Ascending aorta (tissue), 2 donors: ENCODE measurements around the gene FBP1. TPM values are rescaled to one million over a fixed set of nuclear protein-coding genes. Genes with fewer than 3 reads are reported as not detected.
A peak's percentile ranks its signal among the peaks of the same experiment; 100 is the strongest.

Source experiments
- DNase-seq, 2 donors: peaks; one replicate each; pipeline ENCODE4 v3.0.0-alpha.2; 2019; ENCODE audit warnings: low spot score in 2 of 2
- H3K27ac ChIP-seq, 2 donors: fragments of 200-600 bp; sonication (generic); one replicate each; pipeline ENCODE4 v1.5.1; 2016 to 2017; ENCODE audit warnings: mild to moderate bottlenecking in 1 of 2
- H3K27me3 ChIP-seq: fragments of 200-600 bp; sonication (generic); one replicate; pipeline ENCODE4 v1.5.1; 2017
- H3K36me3 ChIP-seq, 2 donors: fragments of 200-600 bp; sonication (generic); one replicate each; pipeline ENCODE4 v1.5.1; 2016
- H3K4me1 ChIP-seq, 2 donors: fragments of 200-600 bp; sonication (generic); one replicate each; pipeline ENCODE4 v1.5.1; 2016 to 2017; ENCODE audit warnings: mild to moderate bottlenecking in 1 of 2
- H3K4me3 ChIP-seq, 2 donors: fragments of 200-600 bp; sonication (generic); one replicate each; pipeline ENCODE4 v1.5.1; 2016 to 2017; ENCODE audit warnings: mild to moderate bottlenecking in 1 of 2
- H3K9me3 ChIP-seq, 2 donors: fragments of 200-600 bp; sonication (generic); one replicate each; pipeline ENCODE4 v1.5.1; 2016
- intact Hi-C: fragments of 100-400 bp; cut with DNase I; formaldehyde crosslinking; loops from one replicate; pipeline ENCODE4 v1.15.1; 2023
- total RNA-seq: library from RNA; depleted of rRNA; stranded (reverse); fragments of >200 nt; gene quantifications from one replicate; pipeline ENCODE4 v1.1.0, GENCODE V29; 2016
- TF ChIP-seq, protein P1 (sequence below), 3 experiments: fragments of 200-600 bp in 2 of 3; fragments of 450-650 bp in 1 of 3; sonication (generic) in 2 of 3; IDR thresholded peaks; one replicate each; pipeline ENCODE4 v1.5.1; 2016 to 2019; ENCODE audit warnings: antibody characterized with exemption in 3 of 3, mild to moderate bottlenecking in 1 of 3, moderate library complexity in 1 of 3

FBP1 gene
- total RNA-seq, 1 donor from 2014 or later = 4.8 TPM

DNA sequence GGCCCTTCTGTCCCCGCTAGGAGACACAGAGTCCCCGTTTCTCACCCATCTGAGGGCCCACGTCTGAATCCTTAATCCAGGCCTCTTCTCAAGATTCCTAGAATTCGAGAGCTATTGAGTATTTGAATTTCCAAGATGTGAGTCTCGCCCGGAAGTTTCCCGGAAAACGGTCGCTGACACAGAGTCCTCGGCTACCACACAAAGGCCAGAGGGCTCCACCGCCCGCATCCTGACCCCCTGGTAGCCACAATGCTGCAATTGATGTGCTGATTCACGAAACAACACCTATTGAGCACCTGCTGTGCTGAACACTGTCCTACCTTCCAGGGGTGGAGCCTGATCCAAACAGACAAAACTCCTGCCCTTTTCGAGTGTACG lies 670 bp upstream of the FBP1 start:
- TF ChIP-seq, protein P1, sequence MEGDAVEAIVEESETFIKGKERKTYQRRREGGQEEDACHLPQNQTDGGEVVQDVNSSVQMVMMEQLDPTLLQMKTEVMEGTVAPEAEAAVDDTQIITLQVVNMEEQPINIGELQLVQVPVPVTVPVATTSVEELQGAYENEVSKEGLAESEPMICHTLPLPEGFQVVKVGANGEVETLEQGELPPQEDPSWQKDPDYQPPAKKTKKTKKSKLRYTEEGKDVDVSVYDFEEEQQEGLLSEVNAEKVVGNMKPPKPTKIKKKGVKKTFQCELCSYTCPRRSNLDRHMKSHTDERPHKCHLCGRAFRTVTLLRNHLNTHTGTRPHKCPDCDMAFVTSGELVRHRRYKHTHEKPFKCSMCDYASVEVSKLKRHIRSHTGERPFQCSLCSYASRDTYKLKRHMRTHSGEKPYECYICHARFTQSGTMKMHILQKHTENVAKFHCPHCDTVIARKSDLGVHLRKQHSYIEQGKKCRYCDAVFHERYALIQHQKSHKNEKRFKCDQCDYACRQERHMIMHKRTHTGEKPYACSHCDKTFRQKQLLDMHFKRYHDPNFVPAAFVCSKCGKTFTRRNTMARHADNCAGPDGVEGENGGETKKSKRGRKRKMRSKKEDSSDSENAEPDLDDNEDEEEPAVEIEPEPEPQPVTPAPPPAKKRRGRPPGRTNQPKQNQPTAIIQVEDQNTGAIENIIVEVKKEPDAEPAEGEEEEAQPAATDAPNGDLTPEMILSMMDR (IDR thresholded peaks at IDR 0.05) = no peak
- H3K27ac ChIP-seq = peak overlapping the region in 1 of 2 donors; percentile 35
- intact Hi-C loops = no loop called here
- H3K9me3 ChIP-seq = no peaks in the 10 kb centered on the region
- no peaks in the 10 kb centered on the region for H3K27me3 ChIP-seq
- no peak for DNase-seq
- peaks cover 0 to 11% of the 10 kb centered on the region in 2 donors for H3K4me1 ChIP-seq
- H3K4me3 ChIP-seq = peak overlapping the region; percentile 74 to 79
- H3K36me3 ChIP-seq = no peaks in the 10 kb centered on the region

DNA sequence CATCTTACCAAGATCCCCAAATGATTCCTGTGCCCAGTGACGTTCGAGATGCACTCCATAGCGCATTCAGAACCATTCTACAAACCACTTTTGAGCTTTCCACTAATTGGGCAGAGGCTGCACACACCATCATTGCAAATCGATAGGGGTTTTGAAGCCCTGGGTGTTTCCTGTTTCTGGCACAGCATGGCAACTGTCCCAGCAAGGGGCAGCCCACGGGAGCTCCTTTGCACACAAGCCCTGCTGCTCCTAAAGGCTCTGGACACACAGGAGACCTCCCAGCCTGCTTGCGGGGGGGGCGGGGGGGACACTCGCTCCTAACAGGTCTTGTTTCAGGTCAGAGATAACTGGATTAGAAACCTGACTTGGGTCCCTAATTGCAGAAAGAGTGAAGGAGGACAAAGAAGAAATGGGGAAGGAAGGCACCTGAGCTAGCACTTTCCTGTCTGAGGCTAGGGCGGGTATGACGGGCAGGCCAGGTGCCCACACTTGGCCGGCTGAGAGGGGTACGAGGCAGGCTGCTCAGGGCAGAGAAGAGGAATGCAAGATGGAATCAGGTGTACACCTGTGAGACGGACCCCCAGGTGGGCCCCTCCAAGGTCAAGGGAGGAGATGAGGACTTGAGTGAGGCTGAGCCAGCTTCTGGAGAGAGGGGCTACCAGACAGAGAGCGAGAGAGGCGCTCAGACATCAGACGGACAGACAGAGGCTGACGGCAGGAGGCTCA lies 820 bp downstream of the FBP1 start:
- no peaks in the 10 kb centered on the region for H3K36me3 ChIP-seq
- intact Hi-C loops = no loop called here
- H3K27me3 ChIP-seq = no peaks in the 10 kb centered on the region
- H3K4me1 ChIP-seq = peaks cover 0 to 6% of the 10 kb centered on the region in 2 donors
- DNase-seq = no peak
- TF ChIP-seq, protein P1 (IDR thresholded peaks at IDR 0.05) = no peak
- peak overlapping the region; percentile 74 to 79 for H3K4me3 ChIP-seq
- no peak overlapping the region for H3K27ac ChIP-seq
- no peaks in the 10 kb centered on the region for H3K9me3 ChIP-seq

DNA sequence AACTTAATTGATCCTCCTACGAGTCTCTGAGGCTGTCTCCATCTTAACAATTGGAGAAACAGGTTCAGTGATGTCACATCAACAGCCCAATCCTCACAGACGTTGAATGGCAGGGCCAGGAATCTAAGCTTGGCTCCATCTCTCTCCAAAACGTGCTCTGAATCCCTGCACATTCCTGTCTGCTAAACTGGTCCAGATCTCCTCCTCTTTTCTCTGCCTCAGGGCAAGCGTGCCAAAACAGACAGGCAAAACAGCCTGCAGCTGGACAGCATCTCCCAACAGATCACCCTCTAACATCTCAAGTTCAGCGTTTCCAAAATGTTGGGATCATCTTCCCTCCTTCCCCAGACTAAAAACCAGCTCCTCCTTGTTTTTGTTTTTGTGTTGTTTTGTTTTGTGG lies 6.6 kb downstream of the FBP1 start:
- Histone ChIP-seq H3K4me1 (no peaks in the 10 kb centered on the region), H3K27ac (no peak overlapping the region), H3K9me3 (no peaks in the 10 kb centered on the region), H3K36me3 (no peaks in the 10 kb centered on the region), H3K4me3 (no peak overlapping the region), H3K27me3 (no peaks in the 10 kb centered on the region)
- DNase-seq = no peak
- intact Hi-C loops = no loop called here
- TF ChIP-seq, protein P1 (IDR thresholded peaks at IDR 0.05) = no peak

DNA sequence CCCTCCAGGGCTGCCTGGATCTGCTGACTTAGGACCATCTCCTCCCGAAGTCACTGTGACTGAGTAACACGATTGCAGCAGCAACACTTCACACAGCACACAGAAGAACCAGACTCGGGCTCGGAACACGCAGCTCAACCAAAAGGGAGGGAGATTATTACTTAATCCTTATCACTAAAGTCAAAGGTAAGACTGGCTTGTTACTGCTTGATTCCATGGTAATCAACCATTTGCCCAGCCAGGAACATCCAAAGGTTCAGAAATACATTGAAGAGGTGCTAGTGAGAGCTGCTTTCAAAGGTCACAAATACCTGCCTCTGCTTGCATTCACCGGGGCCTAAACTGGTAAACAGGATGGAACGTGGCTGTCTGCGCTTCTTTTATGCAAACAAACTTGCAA lies 7.7 kb downstream of the FBP1 start:
- DNase-seq = no peak
- H3K27ac ChIP-seq = no peak overlapping the region
- intact Hi-C loops = no loop called here
- H3K4me3 ChIP-seq = no peak overlapping the region
- H3K4me1 ChIP-seq = no peaks in the 10 kb centered on the region
- no peaks in the 10 kb centered on the region for H3K27me3 ChIP-seq
- H3K9me3 ChIP-seq = no peaks in the 10 kb centered on the region
- TF ChIP-seq, protein P1 (IDR thresholded peaks at IDR 0.05) = no peak
- no peaks in the 10 kb centered on the region for H3K36me3 ChIP-seq

DNA sequence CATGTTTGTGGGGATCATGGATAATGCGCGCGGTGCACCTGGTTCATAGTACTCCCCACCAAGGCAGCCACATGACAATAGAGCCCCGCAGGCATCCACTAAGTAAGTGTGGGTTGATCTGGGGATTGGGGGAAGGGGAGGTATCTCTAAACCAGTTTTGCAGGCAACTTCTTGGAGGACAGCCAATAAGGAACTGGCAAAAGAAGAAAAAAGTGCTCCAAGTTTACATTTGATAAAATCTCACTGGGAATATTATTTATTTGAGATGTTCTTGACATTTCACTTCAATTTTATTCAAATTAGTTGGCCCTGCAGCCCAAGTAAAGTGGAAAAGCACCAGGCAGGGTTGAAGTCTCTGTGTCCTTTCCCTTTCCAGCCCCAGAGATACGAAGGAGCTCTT lies 8.5 kb downstream of the FBP1 start:
- TF ChIP-seq, protein P1 (IDR thresholded peaks at IDR 0.05) = no peak
- no peak for DNase-seq
- H3K4me3 ChIP-seq = no peak overlapping the region
- intact Hi-C loops = no loop called here
- no peaks in the 10 kb centered on the region for H3K27me3 ChIP-seq
- H3K9me3 ChIP-seq = no peaks in the 10 kb centered on the region
- no peak overlapping the region for H3K27ac ChIP-seq
- no peaks in the 10 kb centered on the region for H3K4me1 ChIP-seq
- H3K36me3 ChIP-seq = no peaks in the 10 kb centered on the region

DNA sequence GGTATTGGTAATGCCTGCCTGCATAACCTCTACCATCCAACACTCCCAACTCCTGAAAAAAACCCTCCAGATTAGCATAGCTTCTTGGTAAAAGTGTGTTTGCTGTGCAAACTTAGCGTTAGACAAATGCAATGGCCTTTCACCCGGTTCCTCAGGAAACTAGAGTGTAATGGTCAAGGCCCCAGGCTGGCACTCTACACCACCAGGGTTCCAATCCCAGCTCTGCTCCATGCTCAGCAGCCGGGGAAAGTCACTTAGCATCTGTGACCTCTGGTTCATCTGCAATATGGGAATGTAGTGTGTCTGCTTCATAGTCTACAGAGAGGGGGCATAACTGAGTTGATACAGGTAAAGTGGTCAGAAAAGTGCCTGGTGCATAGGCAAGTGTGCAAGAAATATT lies 9.0 kb downstream of the FBP1 start:
- intact Hi-C loops = no loop called here
- TF ChIP-seq, protein P1 (IDR thresholded peaks at IDR 0.05) = no peak
- Histone ChIP-seq H3K4me1 (no peaks in the 10 kb centered on the region), H3K4me3 (no peak overlapping the region), H3K36me3 (no peaks in the 10 kb centered on the region), H3K27ac (no peak overlapping the region), H3K27me3 (no peaks in the 10 kb centered on the region), H3K9me3 (no peaks in the 10 kb centered on the region)
- no peak for DNase-seq
